KOPT-K1 (cell line): ENCODE measurements around the gene EEIG1.

Experiments used
- H3K27ac ChIP-seq: fragments of 200-600 bp; sonication (generic); 2 replicates; pipeline ENCODE4 v1.5.1; 2016; ENCODE audit warnings: antibody characterized with exemption, mild to moderate bottlenecking, low read depth, low read length; ENCODE audit not compliant: poor library complexity, severe bottlenecking
- H3K36me3 ChIP-seq: fragments of 200-600 bp; sonication (generic); 2 replicates; pipeline ENCODE4 v1.5.1; 2017; ENCODE audit warnings: antibody characterized with exemption, mild to moderate bottlenecking, low read length, moderate library complexity; ENCODE audit not compliant: insufficient read depth
- H3K9me3 ChIP-seq: fragments of 200-600 bp; sonication (generic); 2 replicates; pipeline ENCODE4 v1.5.1; 2017; ENCODE audit warnings: antibody characterized with exemption, low read length, mild to moderate bottlenecking; ENCODE audit not compliant: insufficient read depth, poor library complexity, severe bottlenecking

Gene EEIG1

GRCh38 chr9:127937388-127938297 lies 43.1 kb downstream of the EEIG1 start, which contains the start of gene DPM2:
Gene DPM2, minus strand, starts transcription at chr9:127937854. Its CDS starts 34 bp downstream, at chr9:127937820.
- H3K27ac ChIP-seq, result peak within 1 kb of the TSS; percentile 77
- H3K36me3 ChIP-seq, result peaks cover 48% of the 10 kb centered on the region
- no peaks in the 10 kb centered on the region for H3K9me3 ChIP-seq

- H3K9me3 ChIP-seq, result no peaks in the 10 kb centered on the region
- peaks cover 42% of the 10 kb centered on the region for H3K36me3 ChIP-seq
- H3K27ac ChIP-seq, result peak overlapping the region; percentile 77
Observed at GRCh38 chr9:127937056-127937387, 43.8 kb downstream of the EEIG1 start.

GRCh38 chr9:127936347-127936852 lies 44.4 kb downstream of the EEIG1 start:
- Histone ChIP-seq H3K36me3 (peaks cover 36% of the 10 kb centered on the region; the same call in 1 of the 2 replicates), H3K27ac (peak overlapping the region; percentile 77), H3K9me3 (no peaks in the 10 kb centered on the region)

GRCh38 chr9:127935765-127936221 lies 45.0 kb downstream of the EEIG1 start:
- H3K9me3 ChIP-seq, result no peaks in the 10 kb centered on the region
- peaks cover 32% of the 10 kb centered on the region; the same call in 1 of the 2 replicates for H3K36me3 ChIP-seq
- no peak overlapping the region for H3K27ac ChIP-seq

GRCh38 chr9:127934986-127935385 lies 45.8 kb downstream of the EEIG1 start:
- Histone ChIP-seq H3K27ac (no peak overlapping the region), H3K9me3 (no peaks in the 10 kb centered on the region), H3K36me3 (peaks cover 25% of the 10 kb centered on the region; the same call in 1 of the 2 replicates)

GRCh38 chr9:127934248-127934647 lies 46.5 kb downstream of the EEIG1 start:
- Histone ChIP-seq H3K27ac (no peak overlapping the region), H3K9me3 (no peaks in the 10 kb centered on the region), H3K36me3 (peaks cover 23% of the 10 kb centered on the region; the same call in 1 of the 2 replicates)

- Histone ChIP-seq H3K9me3 (no peaks in the 10 kb centered on the region), H3K27ac (no peak overlapping the region), H3K36me3 (peaks cover 23% of the 10 kb centered on the region; the same call in 1 of the 2 replicates)
Observed at GRCh38 chr9:127931092-127931881, 49.5 kb downstream of the EEIG1 start.
